ENCODE measurements around the gene TRMT2A. TPM values are rescaled to one million over a fixed set of nuclear protein-coding genes. Genes with fewer than 3 reads are reported as not detected.
A peak's percentile ranks its signal among the peaks of the same experiment; 100 is the strongest.

The TRMT2A gene
- total RNA-seq, 6 experiments from 2014 or later: 26.9 to 54.6 (median 29.1) TPM

- WGBS (ENCODE audit: insufficient coverage, low coverage, low lambda C conversion rate, missing lambda C conversion rate): no CpG with 5 or more reads among the region's 2 CpGs
Observed at GRCh38 chr22:20128619-20128901, 11.5 kb upstream of the TRMT2A start.

GRCh38 chr22:20127869-20128618 is 11.0 kb upstream of the TRMT2A start:
- Histone ChIP-seq H3K9me3 (no peaks in the 10 kb centered on the region), H3K36me3 (no peaks in the 10 kb centered on the region), H3K4me1 (peaks cover 0 to 52% (median 26%) of the 10 kb centered on the region in 4 donors), H3K27me3 (no peaks in the 10 kb centered on the region), H3K4me3 (no peak overlapping the region), H3K27ac (peak overlapping the region in 2 of 3 donors; percentile 39 to 58)
- intact Hi-C loops (cut with DNase I): no loop called here
- ATAC-seq (no peak), DNase-seq (no peak)
- 82% methylated on average over 6 of the region's 17 CpGs for WGBS (ENCODE audit: insufficient coverage, low coverage, low lambda C conversion rate, missing lambda C conversion rate)
- TF ChIP-seq CTCF (IDR thresholded peaks at IDR 0.05) (no peak), POLR2A (IDR thresholded peaks at IDR 0.05) (no peak)

More at GRCh38 chr22:20128619-20128901, 11.5 kb upstream of the TRMT2A start:
- H3K9me3 ChIP-seq: no peaks in the 10 kb centered on the region
- H3K4me1 ChIP-seq: peaks cover 0 to 52% (median 27%) of the 10 kb centered on the region in 4 donors
- intact Hi-C loops (cut with DNase I): no loop called here
- no peak for DNase-seq
- peak overlapping the region in 2 of 3 donors; percentile 39 to 58 for H3K27ac ChIP-seq
- ATAC-seq: no peak
- no peaks in the 10 kb centered on the region for H3K27me3 ChIP-seq
- H3K36me3 ChIP-seq: no peaks in the 10 kb centered on the region
- TF ChIP-seq POLR2A (IDR thresholded peaks at IDR 0.05): no peak
- TF ChIP-seq CTCF (IDR thresholded peaks at IDR 0.05): no peak
- H3K4me3 ChIP-seq: no peak overlapping the region

- H3K27me3 ChIP-seq: no peaks in the 10 kb centered on the region
- no peak for DNase-seq
- H3K27ac ChIP-seq: no peak overlapping the region
- TF ChIP-seq POLR2A (IDR thresholded peaks at IDR 0.05) (no peak), CTCF (IDR thresholded peaks at IDR 0.05) (no peak)
- ATAC-seq: no peak
- peaks cover 0 to 45% (median 23%) of the 10 kb centered on the region in 4 donors for H3K4me1 ChIP-seq
- peaks cover 0 to under 1% (median under 1%) of the 10 kb centered on the region in 4 donors for H3K36me3 ChIP-seq
- no peaks in the 10 kb centered on the region for H3K9me3 ChIP-seq
- intact Hi-C loops (cut with DNase I): no loop called here
- no CpG with 5 or more reads among the region's 15 CpGs for whole genome bisulfite sequencing (ENCODE audit: insufficient coverage, low coverage, low lambda C conversion rate, missing lambda C conversion rate)
- no peak overlapping the region for H3K4me3 ChIP-seq
Observed at GRCh38 chr22:20127318-20127868, 10.4 kb upstream of the TRMT2A start.

- no peak overlapping the region for H3K4me3 ChIP-seq
- peaks cover 0 to 44% (median 23%) of the 10 kb centered on the region in 4 donors for H3K4me1 ChIP-seq
- WGBS (ENCODE audit: insufficient coverage, low coverage, low lambda C conversion rate, missing lambda C conversion rate): 89% methylated on average over 13 of the region's 19 CpGs
- peaks cover 0 to 10% (median 1%) of the 10 kb centered on the region in 4 donors for H3K36me3 ChIP-seq
- intact Hi-C loops (cut with DNase I): no loop called here
- H3K27me3 ChIP-seq: no peaks in the 10 kb centered on the region
- H3K9me3 ChIP-seq: no peaks in the 10 kb centered on the region
- no peak for DNase-seq
- TF ChIP-seq POLR2A (IDR thresholded peaks at IDR 0.05) (no peak), CTCF (IDR thresholded peaks at IDR 0.05) (no peak)
- peak overlapping the region in 1 of 3 donors; percentile 86 for H3K27ac ChIP-seq
- ATAC-seq: no peak
Observed at GRCh38 chr22:20126284-20127029, 9.4 kb upstream of the TRMT2A start.
